ENCODE measurements around the gene C19orf33. TPM values are rescaled to one million over a fixed set of nuclear protein-coding genes. Genes with fewer than 3 reads are reported as not detected.
A peak's percentile ranks its signal among the peaks of the same experiment; 100 is the strongest.
"Not testable (repeated sequence)": the region's sequence is repeated elsewhere in the genome, so short reads cannot be mapped to it uniquely, and the experiment has no call there.

The C19orf33 gene
- not detected for total RNA-seq

- Mint-ChIP-seq H3K4me1 (peaks cover 1% of the 10 kb centered on the region), H3K27ac (no peak within 1 kb of the TSS), H3K9me3 (no peaks in the 10 kb centered on the region), H3K36me3 (peaks cover 4% of the 10 kb centered on the region), H3K4me3 (no peak within 1 kb of the TSS), H3K27me3 (no peaks in the 10 kb centered on the region)
- ATAC-seq (ENCODE audit: low read depth) (no peak), DNase-seq (no peak)
- POLR2A ChIA-PET, result no interaction called here
Observed at GRCh38 chr19:38303517-38304351, at the start of gene C19orf33. Gene C19orf33, plus strand, starts transcription at chr19:38304251. Its CDS starts 11 bp downstream, at chr19:38304262.

- DNase-seq (no peak), ATAC-seq (ENCODE audit: low read depth) (no peak)
- Mint-ChIP-seq H3K27ac (no peak overlapping the region), H3K27me3 (peaks cover 27% of the 10 kb centered on the region), H3K4me1 (peaks cover 6% of the 10 kb centered on the region), H3K36me3 (no peaks in the 10 kb centered on the region), H3K4me3 (no peak overlapping the region), H3K9me3 (no peaks in the 10 kb centered on the region)
- POLR2A ChIA-PET, result interaction anchor here (0.6 kb wide), 1 partner anchor 74 kb away, joined by 3 read pairs; no protein-coding TSS in a partner anchor
Observed at GRCh38 chr19:38255383-38256014, 48.6 kb upstream of the C19orf33 start.

- ATAC-seq (ENCODE audit: low read depth); H3K36me3 Mint-ChIP-seq; H3K27ac Mint-ChIP-seq; H3K4me3 Mint-ChIP-seq; DNase-seq; POLR2A ChIA-PET; H3K9me3 Mint-ChIP-seq: not testable (repeated sequence)
- Mint-ChIP-seq H3K4me1 (peaks cover 19% of the 10 kb centered on the region), H3K27me3 (peaks cover 11% of the 10 kb centered on the region)
Observed at GRCh38 chr19:38261942-38262341, 42.1 kb upstream of the C19orf33 start.

GRCh38 chr19:38262585-38263268, 41.3 kb upstream of the C19orf33 start:
- Mint-ChIP-seq H3K36me3 (peaks cover 5% of the 10 kb centered on the region), H3K27me3 (peaks cover 6% of the 10 kb centered on the region), H3K9me3 (no peaks in the 10 kb centered on the region), H3K4me1 (peaks cover 20% of the 10 kb centered on the region), H3K4me3 (peak overlapping the region; percentile 2), H3K27ac (peak overlapping the region; percentile 68)
- no peak for ATAC-seq (ENCODE audit: low read depth)
- POLR2A ChIA-PET, result no interaction called here
- DNase-seq, result no peak

GRCh38 chr19:38263689-38264485, 40.2 kb upstream of the C19orf33 start:
- POLR2A ChIA-PET, result interaction anchor here (1.4 to 2.8 kb wide), 5 partner anchors 10 to 139 kb away, joined by 4 to 14 read pairs (median 5); partner anchors contain the start of genes FAM98C, KCNK6, PSMD8 and YIF1B
- ATAC-seq (ENCODE audit: low read depth) (peak; percentile 77), DNase-seq (peak; percentile 88)
- H3K36me3 Mint-ChIP-seq, result peaks cover 5% of the 10 kb centered on the region
- no peaks in the 10 kb centered on the region for H3K27me3 Mint-ChIP-seq
- peak overlapping the region; percentile 82 for H3K4me3 Mint-ChIP-seq
- peak overlapping the region; percentile 89 for H3K27ac Mint-ChIP-seq
- H3K4me1 Mint-ChIP-seq, result peaks cover 22% of the 10 kb centered on the region
- H3K9me3 Mint-ChIP-seq, result no peaks in the 10 kb centered on the region

GRCh38 chr19:38264486-38265212, 39.4 kb upstream of the C19orf33 start, which contains the start of gene SPINT2:
Gene SPINT2, plus strand, starts transcription at chr19:38264573. Its CDS starts 320 bp downstream, at chr19:38264893.
- Mint-ChIP-seq H3K4me3 (peak within 1 kb of the TSS; percentile 95), H3K27ac (peak within 1 kb of the TSS; percentile 95), H3K27me3 (no peaks in the 10 kb centered on the region), H3K4me1 (peaks cover 22% of the 10 kb centered on the region), H3K36me3 (peaks cover 5% of the 10 kb centered on the region), H3K9me3 (no peaks in the 10 kb centered on the region)
- ATAC-seq (ENCODE audit: low read depth), result peak; percentile 31
- DNase-seq, result no peak
- POLR2A ChIA-PET, result interaction anchor here (1.2 to 2.8 kb wide), 10 partner anchors 10 to 138 kb away, joined by 3 to 14 read pairs (median 4); partner anchors contain the start of genes CATSPERG, FAM98C, KCNK6 and PSMD8

- DNase-seq (peak; percentile 39), ATAC-seq (ENCODE audit: low read depth) (peak; percentile 40)
- no peaks in the 10 kb centered on the region for H3K27me3 Mint-ChIP-seq
- POLR2A ChIA-PET, result interaction anchor here (0.6 to 2.8 kb wide), 12 partner anchors 9 to 225 kb away, joined by 3 to 14 read pairs (median 4); partner anchors contain the start of genes CATSPERG, FAM98C, KCNK6 and PSMD8
- no peaks in the 10 kb centered on the region for H3K9me3 Mint-ChIP-seq
- H3K36me3 Mint-ChIP-seq, result peaks cover 5% of the 10 kb centered on the region
- peak overlapping the region; percentile 95 for H3K4me3 Mint-ChIP-seq
- peaks cover 22% of the 10 kb centered on the region for H3K4me1 Mint-ChIP-seq
- peak overlapping the region; percentile 95 for H3K27ac Mint-ChIP-seq
Observed at GRCh38 chr19:38265213-38265861, 38.7 kb upstream of the C19orf33 start.

GRCh38 chr19:38265921-38266429, 38.1 kb upstream of the C19orf33 start:
- Mint-ChIP-seq H3K4me3 (peak overlapping the region; percentile 95), H3K9me3 (no peaks in the 10 kb centered on the region), H3K4me1 (peaks cover 22% of the 10 kb centered on the region), H3K27ac (peak overlapping the region; percentile 95), H3K27me3 (no peaks in the 10 kb centered on the region), H3K36me3 (peaks cover 5% of the 10 kb centered on the region)
- POLR2A ChIA-PET, result interaction anchor here (0.6 to 2.8 kb wide), 10 partner anchors 8 to 225 kb away, joined by 3 to 14 read pairs (median 4); partner anchors contain the start of genes CATSPERG, FAM98C, KCNK6 and PSMD8
- ATAC-seq (ENCODE audit: low read depth) (no peak), DNase-seq (no peak)

- POLR2A ChIA-PET, result no interaction called here
- no peaks in the 10 kb centered on the region for H3K9me3 Mint-ChIP-seq
- DNase-seq (no peak), ATAC-seq (ENCODE audit: low read depth) (no peak)
- H3K4me3 Mint-ChIP-seq, result no peak overlapping the region
- H3K4me1 Mint-ChIP-seq, result peaks cover 22% of the 10 kb centered on the region
- peaks cover 5% of the 10 kb centered on the region for H3K36me3 Mint-ChIP-seq
- H3K27ac Mint-ChIP-seq, result peak overlapping the region; percentile 25
- no peaks in the 10 kb centered on the region for H3K27me3 Mint-ChIP-seq
Observed at GRCh38 chr19:38266981-38267597, 37.0 kb upstream of the C19orf33 start.

GRCh38 chr19:38267761-38268483, 36.1 kb upstream of the C19orf33 start:
- peaks cover 5% of the 10 kb centered on the region for H3K36me3 Mint-ChIP-seq
- H3K27me3 Mint-ChIP-seq, result no peaks in the 10 kb centered on the region
- no peaks in the 10 kb centered on the region for H3K9me3 Mint-ChIP-seq
- DNase-seq (no peak), ATAC-seq (ENCODE audit: low read depth) (no peak)
- H3K4me3 Mint-ChIP-seq, result no peak overlapping the region
- H3K27ac Mint-ChIP-seq, result no peak overlapping the region
- POLR2A ChIA-PET, result interaction anchor here (0.5 kb wide), 1 partner anchor 362 kb away, joined by 3 read pairs; the partner anchor contains the start of gene WDR87
- H3K4me1 Mint-ChIP-seq, result peaks cover 25% of the 10 kb centered on the region

Data from activated naive CD8-positive, alpha-beta T cell treated with anti-CD3 and anti-CD28 coated beads, Interleukin-2, amount 10 ng/mL, durations not matched to agents 7 days and 5 days (primary cell).